Cardiac ventricle fibroblast (primary cell): ENCODE data around the gene ARMH2. TPM values are rescaled to one million over a fixed set of nuclear protein-coding genes. Genes with fewer than 3 reads are reported as not detected.

ENCODE experiments used
- total RNA-seq: library from RNA; depleted of rRNA; stranded (reverse); fragments of >200 nt; gene quantifications from 2 replicates; pipeline ENCODE4 v1.2.3, GENCODE V29; 2015

Gene ARMH2
- total RNA-seq, result not detected in 2 replicates

DNA sequence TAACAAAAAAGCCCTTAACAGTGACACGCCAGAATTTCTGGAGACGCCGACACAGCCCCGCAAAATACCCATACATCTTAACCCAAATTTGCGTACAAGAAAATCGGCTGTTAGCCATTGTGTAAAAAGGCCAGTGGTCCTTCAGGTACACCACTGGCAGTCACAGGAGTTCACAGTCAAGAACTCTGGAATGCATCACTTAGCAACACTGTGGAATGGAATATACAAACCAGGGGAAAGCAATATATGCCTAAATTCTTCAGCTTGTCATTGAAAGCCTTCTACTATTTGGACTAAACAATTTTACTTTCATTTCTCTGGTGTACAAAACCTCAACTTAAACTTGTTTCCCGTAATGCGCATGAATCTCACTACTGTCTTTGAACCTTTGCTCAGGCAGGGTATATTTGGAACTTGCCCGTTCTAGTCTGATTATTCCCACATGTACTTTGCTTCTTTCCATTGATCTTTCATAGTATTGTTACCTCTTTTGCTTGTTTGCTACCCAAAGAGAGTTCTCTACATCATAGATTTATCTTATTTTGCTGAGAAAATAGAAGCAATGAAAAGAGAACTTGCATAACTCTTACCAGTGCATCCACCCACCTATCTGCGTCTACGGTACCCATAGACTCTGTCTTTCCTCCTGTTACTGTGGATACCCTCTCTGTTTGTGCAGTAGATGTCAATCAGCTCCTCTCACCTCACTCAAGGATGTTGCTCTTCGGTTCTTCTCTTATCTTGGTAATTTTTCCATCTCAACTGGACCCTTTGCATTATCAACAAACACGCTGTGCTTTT, at the start of gene ARMH2:
ARMH2 (minus strand) TSS at position 178 of the 801 bp plus-strand sequence; CDS start at position 118, 60 bp downstream.

DNA sequence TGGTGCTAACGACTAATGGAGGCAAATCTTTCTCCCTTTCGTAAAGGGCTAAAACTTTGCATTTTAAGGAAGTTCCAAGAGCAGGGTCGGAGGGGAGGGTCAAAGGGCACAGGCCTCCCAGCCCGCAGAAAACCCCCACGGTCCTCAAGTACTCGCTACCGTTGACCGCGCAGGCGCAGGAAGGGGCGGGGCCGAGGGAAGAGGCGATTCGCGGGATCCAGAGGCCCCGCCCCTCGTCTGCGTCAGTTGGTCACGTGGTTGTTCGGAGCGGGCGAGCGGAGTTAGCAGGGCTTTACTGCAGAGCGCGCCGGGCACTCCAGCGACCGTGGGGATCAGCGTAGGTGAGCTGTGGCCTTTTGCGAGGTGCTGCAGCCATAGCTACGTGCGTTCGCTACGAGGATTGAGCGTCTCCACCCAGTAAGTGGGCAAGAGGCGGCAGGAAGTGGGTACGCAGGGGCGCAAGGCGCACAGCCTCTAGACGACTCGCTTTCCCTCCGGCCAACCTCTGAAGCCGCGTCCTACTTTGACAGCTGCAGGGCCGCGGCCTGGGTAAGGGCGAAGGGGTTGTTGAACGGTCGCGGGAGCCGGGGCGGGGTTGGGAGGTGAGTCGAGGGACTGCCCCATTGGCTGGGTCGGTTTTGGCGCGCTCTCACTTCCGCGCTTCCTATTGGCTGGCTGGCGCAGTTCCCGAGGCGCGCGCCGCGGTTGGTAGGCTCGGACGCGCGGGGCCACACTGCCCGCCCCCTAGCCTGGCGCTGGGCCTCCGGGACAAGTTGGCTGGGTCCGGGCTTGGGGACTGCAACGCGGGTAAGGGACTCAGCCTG, 23.8 kb downstream of the ARMH2 start, which contains the start of gene GMNN:
GMNN (plus strand) TSS at position 242 of the 824 bp plus-strand sequence. CDS start 2,310 bp downstream, outside the sequence.

Other genes with a start within 250 kb of the ARMH2 start
- not detected in 2 replicates for gene KIAA0319, start 152.7 kb downstream of the ARMH2 start, total RNA-seq
- 13.7 and 14.9 TPM in 2 replicates for gene TDP2, start 132.0 kb downstream of the ARMH2 start, total RNA-seq
- 12.9 and 20.9 TPM in 2 replicates for gene ACOT13, start 131.8 kb downstream of the ARMH2 start, total RNA-seq
- 49.3 and 52.4 TPM in 2 replicates for gene C6orf62, start 79.8 kb downstream of the ARMH2 start, total RNA-seq
- 7.9 and 15.3 TPM in 2 replicates for gene GMNN, start 24.0 kb downstream of the ARMH2 start, total RNA-seq
- 1.6 and 2.2 TPM in 2 replicates for gene RIPOR2, start 137.0 kb upstream of the ARMH2 start, total RNA-seq